SU-DHL-6 (cell line): Measurements from ENCODE around the gene MAGEB3.

Experiments used
- H2AFZ ChIP-seq: fragments of 200-600 bp; sonication (generic); 2 replicates; pipeline ENCODE4 v1.6.1; 2014; ENCODE audit warnings: low read depth, mild to moderate bottlenecking, moderate library complexity, mixed read lengths, antibody characterized with exemption, low read length; ENCODE audit not compliant: severe bottlenecking
- H3F3A ChIP-seq: fragments of 200-600 bp; shearing (Covaris generic); 2 replicates; pipeline ENCODE4 v1.6.0; 2016; ENCODE audit warnings: antibody characterized with exemption, mild to moderate bottlenecking; ENCODE audit not compliant: insufficient read depth
- H3K27ac ChIP-seq: fragments of 200-600 bp; sonication (generic); 2 replicates; pipeline ENCODE4 v1.5.1; 2016; ENCODE audit warnings: low read depth, mild to moderate bottlenecking, low read length, moderate library complexity, mixed read lengths
- H3K27me3 ChIP-seq: fragments of 200-600 bp; sonication (generic), shearing (Covaris generic); 2 replicates; pipeline ENCODE4 v1.6.0; 2014; ENCODE audit warnings: mild to moderate bottlenecking, low read length
- H3K36me3 ChIP-seq: fragments of 200-600 bp; sonication (generic); 2 replicates; pipeline ENCODE4 v1.6.1; 2014; ENCODE audit warnings: mild to moderate bottlenecking, low read length, mixed read lengths
- H3K4me2 ChIP-seq: fragments of 300-600, 200-600 bp; shearing (Covaris generic), sonication (generic); 2 replicates; pipeline ENCODE4 v1.6.0; 2014; ENCODE audit warnings: low read length, low read depth, mild to moderate bottlenecking; ENCODE audit not compliant: poor library complexity, severe bottlenecking
- H3K4me3 ChIP-seq: fragments of 200-600 bp; sonication (generic); 2 replicates; pipeline ENCODE4 v1.5.1; 2014; ENCODE audit warnings: antibody characterized with exemption, low read length, mild to moderate bottlenecking, mixed read lengths; ENCODE audit not compliant: insufficient read depth, poor library complexity, severe bottlenecking
- H3K79me2 ChIP-seq: fragments of 200-600 bp; sonication (generic); 2 replicates; pipeline ENCODE4 v1.6.1; 2014; ENCODE audit warnings: mild to moderate bottlenecking, low read length, moderate library complexity; ENCODE audit not compliant: insufficient read depth
- H3K9ac ChIP-seq: fragments of 200-600 bp; sonication (generic); 2 replicates; pipeline ENCODE4 v1.7.0; 2014; ENCODE audit warnings: mild to moderate bottlenecking, low read length
- H3K9me2 ChIP-seq: fragments of 200-600 bp; sonication (generic); replicated peaks from 2 replicates; pipeline ENCODE4 v1.6.1; 2014; ENCODE audit warnings: low read length; ENCODE audit not compliant: insufficient read depth
- H3K9me3 ChIP-seq: fragments of 200-600 bp; sonication (generic); 2 replicates; pipeline ENCODE4 v1.6.1; 2014; ENCODE audit warnings: low read length, mixed read lengths; ENCODE audit not compliant: insufficient read depth
- H4K20me1 ChIP-seq: fragments of 200-600 bp; sonication (generic); 2 replicates; pipeline ENCODE4 v1.6.1; 2014; ENCODE audit warnings: low read depth, mild to moderate bottlenecking, antibody characterized with exemption, low read length, moderate library complexity, mixed read lengths
- EZH2phosphoT487 ChIP-seq: fragments of 200-600 bp; sonication (generic), shearing (Covaris generic); conservative IDR thresholded peaks from 2 replicates; pipeline ENCODE4 v1.6.1; 2018; ENCODE audit warnings: mild to moderate bottlenecking, antibody characterized with exemption, low read length, moderate library complexity, mixed read lengths
- TF ChIP-seq, protein P1 (sequence below): fragments of 200-600 bp; sonication (generic); IDR thresholded peaks from one replicate; pipeline ENCODE4 v1.5.1; 2017; ENCODE audit warnings: antibody characterized with exemption, mild to moderate bottlenecking, low read length, moderate library complexity; ENCODE audit not compliant: insufficient read depth, poor library complexity, severe bottlenecking

The MAGEB3 gene

DNA sequence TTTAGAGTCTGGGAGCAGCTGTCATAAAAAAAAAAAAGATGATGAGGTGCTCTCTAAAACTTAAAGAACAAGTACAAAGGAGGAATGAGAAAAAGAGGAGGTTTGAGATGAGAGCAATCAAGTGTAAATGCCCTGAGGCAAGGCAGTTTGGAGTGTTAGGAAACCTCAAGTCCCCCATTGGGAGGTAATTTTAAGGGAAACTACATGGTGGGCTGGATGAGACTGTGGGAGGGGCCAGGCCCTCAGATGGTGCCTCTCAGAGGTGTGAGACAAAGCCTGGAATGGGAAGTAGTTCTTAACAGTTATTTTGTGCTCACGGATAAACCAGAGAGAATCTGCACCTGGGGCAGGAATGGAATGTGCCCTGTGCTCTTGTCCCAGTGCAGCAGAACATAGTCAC lies 1.9 kb upstream of the MAGEB3 start:
- H3K27ac ChIP-seq, result no peak overlapping the region
- H3K4me2 ChIP-seq, result no peak overlapping the region
- no peaks in the 10 kb centered on the region for H3F3A ChIP-seq
- TF ChIP-seq, protein P1, sequence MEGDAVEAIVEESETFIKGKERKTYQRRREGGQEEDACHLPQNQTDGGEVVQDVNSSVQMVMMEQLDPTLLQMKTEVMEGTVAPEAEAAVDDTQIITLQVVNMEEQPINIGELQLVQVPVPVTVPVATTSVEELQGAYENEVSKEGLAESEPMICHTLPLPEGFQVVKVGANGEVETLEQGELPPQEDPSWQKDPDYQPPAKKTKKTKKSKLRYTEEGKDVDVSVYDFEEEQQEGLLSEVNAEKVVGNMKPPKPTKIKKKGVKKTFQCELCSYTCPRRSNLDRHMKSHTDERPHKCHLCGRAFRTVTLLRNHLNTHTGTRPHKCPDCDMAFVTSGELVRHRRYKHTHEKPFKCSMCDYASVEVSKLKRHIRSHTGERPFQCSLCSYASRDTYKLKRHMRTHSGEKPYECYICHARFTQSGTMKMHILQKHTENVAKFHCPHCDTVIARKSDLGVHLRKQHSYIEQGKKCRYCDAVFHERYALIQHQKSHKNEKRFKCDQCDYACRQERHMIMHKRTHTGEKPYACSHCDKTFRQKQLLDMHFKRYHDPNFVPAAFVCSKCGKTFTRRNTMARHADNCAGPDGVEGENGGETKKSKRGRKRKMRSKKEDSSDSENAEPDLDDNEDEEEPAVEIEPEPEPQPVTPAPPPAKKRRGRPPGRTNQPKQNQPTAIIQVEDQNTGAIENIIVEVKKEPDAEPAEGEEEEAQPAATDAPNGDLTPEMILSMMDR, result no peak
- TF ChIP-seq EZH2phosphoT487, result no peak
- H2AFZ ChIP-seq, result no peak overlapping the region
- no peaks in the 10 kb centered on the region for H3K36me3 ChIP-seq
- H3K9me2 ChIP-seq, result no peaks in the 10 kb centered on the region
- no peaks in the 10 kb centered on the region for H4K20me1 ChIP-seq
- H3K4me3 ChIP-seq, result no peak overlapping the region
- H3K27me3 ChIP-seq, result no peaks in the 10 kb centered on the region
- no peaks in the 10 kb centered on the region for H3K79me2 ChIP-seq
- no peak overlapping the region for H3K9ac ChIP-seq
- H3K9me3 ChIP-seq, result no peaks in the 10 kb centered on the region

DNA sequence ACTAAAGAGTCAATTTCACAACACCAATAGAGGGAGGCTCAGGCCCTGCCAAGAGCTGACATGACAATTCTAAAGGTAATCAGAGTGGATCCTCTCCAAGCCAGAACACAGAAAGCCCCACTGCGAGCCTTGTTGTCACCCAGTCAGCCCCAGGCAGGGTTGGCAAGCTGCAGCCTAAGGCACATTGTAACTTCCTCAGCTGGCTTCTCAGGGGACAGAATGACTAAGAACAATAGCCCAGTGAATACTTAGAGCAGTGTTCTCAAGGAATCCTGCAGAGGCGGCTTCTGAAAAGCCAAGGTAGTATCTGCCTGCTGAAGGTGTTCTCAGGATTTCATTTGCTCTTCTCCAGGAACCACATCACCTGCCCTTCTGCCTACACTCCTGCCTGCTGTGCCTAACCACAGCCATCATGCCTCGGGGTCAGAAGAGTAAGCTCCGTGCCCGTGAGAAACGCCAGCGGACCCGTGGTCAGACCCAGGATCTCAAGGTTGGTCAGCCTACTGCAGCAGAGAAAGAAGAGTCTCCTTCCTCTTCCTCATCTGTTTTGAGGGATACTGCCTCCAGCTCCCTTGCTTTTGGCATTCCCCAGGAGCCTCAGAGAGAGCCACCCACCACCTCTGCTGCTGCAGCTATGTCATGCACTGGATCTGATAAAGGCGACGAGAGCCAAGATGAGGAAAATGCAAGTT lies 11.4 kb downstream of the MAGEB3 start, which contains the start of gene MAGEB4:
MAGEB4 (plus strand) TSS at position 277 of the 692 bp plus-strand sequence; CDS start at position 413, 136 bp downstream.
- no peaks in the 10 kb centered on the region for H3K9me2 ChIP-seq
- H3F3A ChIP-seq, result no peaks in the 10 kb centered on the region
- H3K9me3 ChIP-seq, result no peaks in the 10 kb centered on the region
- H3K9ac ChIP-seq, result no peak within 1 kb of the TSS
- no peak within 1 kb of the TSS for H3K27ac ChIP-seq
- no peaks in the 10 kb centered on the region for H3K79me2 ChIP-seq
- H3K27me3 ChIP-seq, result no peaks in the 10 kb centered on the region
- H3K4me3 ChIP-seq, result no peak within 1 kb of the TSS
- TF ChIP-seq, protein P1, result no peak
- no peak for TF ChIP-seq EZH2phosphoT487
- no peak within 1 kb of the TSS for H3K4me2 ChIP-seq
- no peaks in the 10 kb centered on the region for H3K36me3 ChIP-seq
- no peak within 1 kb of the TSS for H2AFZ ChIP-seq
- no peaks in the 10 kb centered on the region for H4K20me1 ChIP-seq

DNA sequence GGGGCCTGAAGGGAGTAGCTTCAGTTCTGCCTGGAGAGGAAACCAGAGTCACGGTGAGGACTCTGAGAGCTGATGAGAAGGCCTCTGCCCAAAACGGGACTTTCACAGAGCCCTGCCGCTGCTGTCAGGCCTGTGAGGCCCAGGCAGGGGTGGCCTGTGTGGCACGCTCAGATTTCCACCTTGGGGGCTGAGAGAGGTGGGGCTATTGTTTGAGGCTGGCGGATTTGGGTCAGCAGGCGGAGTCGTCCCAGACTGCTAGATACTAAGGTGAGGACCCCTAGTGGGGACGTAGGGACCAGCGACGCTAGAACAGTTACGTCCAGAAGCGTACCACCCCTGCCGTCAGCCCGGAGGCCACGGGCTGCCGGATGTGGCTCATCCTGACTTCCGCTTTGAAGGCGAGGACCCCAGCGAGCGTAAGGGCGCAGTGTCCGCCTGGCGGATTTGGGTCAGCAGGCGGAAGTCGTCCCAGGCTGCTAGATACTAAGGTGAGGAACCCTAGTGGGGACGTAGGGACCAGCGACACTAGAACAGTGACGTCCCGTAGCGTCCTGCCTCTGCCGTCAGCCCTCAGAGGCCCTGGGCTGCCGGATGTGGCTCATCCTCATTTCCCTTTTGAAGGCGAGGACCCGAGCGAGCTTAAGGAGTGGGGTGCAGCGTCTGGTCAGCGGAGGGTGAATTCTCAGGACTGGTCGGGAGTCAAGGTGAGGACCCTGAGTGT lies 16.5 kb downstream of the MAGEB3 start, which contains the start of gene MAGEB1:
MAGEB1 (plus strand) TSS at position 378 of the 721 bp plus-strand sequence. CDS start 3,348 bp downstream, outside the sequence.
- Histone ChIP-seq H4K20me1 (no peaks in the 10 kb centered on the region), H3K4me3 (no peak within 1 kb of the TSS), H2AFZ (no peak within 1 kb of the TSS), H3F3A (no peaks in the 10 kb centered on the region), H3K79me2 (no peaks in the 10 kb centered on the region), H3K9me2 (no peaks in the 10 kb centered on the region), H3K9ac (no peak within 1 kb of the TSS), H3K4me2 (no peak within 1 kb of the TSS), H3K9me3 (no peaks in the 10 kb centered on the region), H3K36me3 (no peaks in the 10 kb centered on the region), H3K27ac (no peak within 1 kb of the TSS), H3K27me3 (no peaks in the 10 kb centered on the region)
- TF ChIP-seq EZH2phosphoT487, result no peak
- TF ChIP-seq, protein P1, result no peak
